HepG2 (cell line): ENCODE results near the gene CALML5.

Experiments used
- HDAC2 ChIP-seq: sonication (generic); formaldehyde crosslinking; IDR thresholded peaks from 2 replicates; pipeline ENCODE4 v1.4.0; 2020; ENCODE audit warnings: missing genetic modification reagents
- HNRNPH1 ChIP-seq: fragments of 200-400 bp; formaldehyde crosslinking; optimal IDR thresholded peaks from 2 replicates; pipeline ENCODE3; 2017; ENCODE audit warnings: mild to moderate bottlenecking, low read depth, low read length
- MTERF4 ChIP-seq: sonication (generic); formaldehyde crosslinking; IDR thresholded peaks from 2 replicates; pipeline ENCODE4 v1.8.0; 2023; ENCODE audit warnings: mild to moderate bottlenecking, missing genetic modification reagents
- NR1H2 ChIP-seq: sonication (generic); formaldehyde crosslinking; IDR thresholded peaks from 2 replicates; pipeline ENCODE4 v1.8.1; 2022; ENCODE audit warnings: low read depth, missing genetic modification reagents, borderline replicate concordance
- POLR2A ChIP-seq, 2 experiments: IDR thresholded peaks; 2 replicates each; pipeline ENCODE4 v1.6.1; 2011; ENCODE audit warnings: low read depth in 2 of 2, low read length in 2 of 2, mild to moderate bottlenecking in 1 of 2, moderate library complexity in 1 of 2; ENCODE audit not compliant: insufficient read depth in 1 of 2
- REST ChIP-seq, 2 experiments: IDR thresholded peaks; 2 replicates each; pipeline ENCODE4 v1.6.1; 2011 to 2012; ENCODE audit warnings: low read length in 2 of 2, borderline replicate concordance in 1 of 2, low read depth in 1 of 2, mild to moderate bottlenecking in 1 of 2, moderate library complexity in 1 of 2
- ZC3H4 ChIP-seq: sonication (generic); formaldehyde crosslinking; IDR thresholded peaks from 2 replicates; pipeline ENCODE4 v1.4.0; 2020; ENCODE audit warnings: missing genetic modification reagents, borderline replicate concordance
- ZFP1 ChIP-seq: IDR thresholded peaks from 2 replicates; pipeline ENCODE4 v1.6.1; 2016
- ZNF207 ChIP-seq: fragments of 450-650 bp; IDR thresholded peaks from 2 replicates; pipeline ENCODE4 v1.6.1; 2016; ENCODE audit warnings: antibody characterized with exemption, borderline replicate concordance
- ZNF609 ChIP-seq: sonication (generic); formaldehyde crosslinking; IDR thresholded peaks from 2 replicates; pipeline ENCODE4 v1.4.0; 2020; ENCODE audit warnings: mild to moderate bottlenecking, missing genetic modification reagents, borderline replicate concordance

GRCh38 chr10:5509691-5510090, 10.3 kb upstream of the CALML5 start:
- no peak for TF ChIP-seq ZFP1 (CRISPR knock-in tag)
- TF ChIP-seq ZNF609 (CRISPR knock-in tag): no peak
- no peak for TF ChIP-seq ZC3H4 (CRISPR knock-in tag)
- TF ChIP-seq HDAC2 (CRISPR knock-in tag): no peak
- no peak for TF ChIP-seq MTERF4
- TF ChIP-seq REST (IDR thresholded peaks at IDR 0.05; ENCODE audit: borderline replicate concordance in 1 of 2, low read depth in 1 of 2, low read length in 2 of 2): no peak
- no peak for TF ChIP-seq ZNF207
- TF ChIP-seq POLR2A (IDR thresholded peaks at IDR 0.05; ENCODE audit: insufficient read depth in 1 of 2, low read depth in 2 of 2, low read length in 2 of 2): no peak
- no peak for TF ChIP-seq HNRNPH1
- no peak for TF ChIP-seq NR1H2 (CRISPR knock-in tag)
